Stimulated activated CD4-positive, alpha-beta T cell treated with anti-CD3 and anti-CD28 coated beads, Interleukin-4, amount 100 ng/mL, for 4 hours (primary cell): Measurements from ENCODE around the gene EVI5.
A peak's percentile ranks its signal among the peaks of the same experiment; 100 is the strongest.

Experiments
- DNase-seq, 2 experiments: peaks; one replicate each; pipeline ENCODE4 v3.0.0-alpha.2; 2020

The EVI5 gene

DNA sequence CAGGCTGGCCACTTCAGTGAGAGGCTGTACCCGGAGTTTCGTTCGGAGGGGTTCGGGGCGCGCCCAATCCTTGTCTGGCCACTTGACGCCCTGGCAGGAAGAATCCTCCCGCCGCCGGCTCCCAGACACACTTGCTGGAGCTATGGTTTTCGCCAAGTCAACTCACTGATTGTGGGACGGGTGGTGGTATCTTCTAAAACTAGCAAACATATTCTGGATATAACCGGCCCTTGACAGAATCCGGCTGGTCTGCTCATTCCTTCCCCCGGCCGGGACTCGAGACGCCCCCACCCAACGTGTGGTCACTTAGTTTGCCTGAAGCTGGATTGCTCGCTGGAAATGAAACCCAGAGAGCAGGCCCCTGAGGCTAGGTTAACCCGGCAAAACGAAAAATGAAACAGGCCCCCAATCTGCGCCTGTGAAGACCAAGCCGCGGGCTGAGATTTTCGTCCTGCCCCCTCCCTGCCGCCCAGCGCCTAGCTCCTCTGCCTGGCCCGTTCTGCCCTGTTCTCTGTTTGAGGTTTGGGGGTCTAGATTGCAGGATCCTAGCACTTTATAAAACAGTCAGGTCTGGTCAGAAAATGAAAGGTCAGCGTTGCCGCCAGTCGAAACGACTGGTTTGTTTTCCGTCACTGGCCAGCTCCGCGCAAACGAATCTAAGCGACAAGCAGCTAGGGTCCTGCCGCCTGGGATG, 302.8 kb downstream of the EVI5 start:
- DNase-seq: no peak

DNA sequence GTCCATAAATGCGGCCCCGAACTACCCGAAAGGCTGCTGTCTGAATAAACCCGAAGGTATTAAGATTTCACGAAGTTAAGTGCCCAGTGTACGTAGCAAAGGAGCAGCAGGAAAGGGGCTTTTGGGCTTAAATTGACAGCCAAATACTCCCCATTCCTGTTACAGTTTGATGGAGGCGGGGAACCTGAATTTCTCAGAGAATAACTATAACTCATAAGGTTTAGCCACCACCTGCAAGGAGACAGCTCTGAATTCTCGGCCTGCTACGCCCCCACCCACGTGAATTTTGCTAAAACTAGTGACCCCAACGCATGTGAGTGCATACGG, 303.3 kb downstream of the EVI5 start:
- no peak for DNase-seq

DNA sequence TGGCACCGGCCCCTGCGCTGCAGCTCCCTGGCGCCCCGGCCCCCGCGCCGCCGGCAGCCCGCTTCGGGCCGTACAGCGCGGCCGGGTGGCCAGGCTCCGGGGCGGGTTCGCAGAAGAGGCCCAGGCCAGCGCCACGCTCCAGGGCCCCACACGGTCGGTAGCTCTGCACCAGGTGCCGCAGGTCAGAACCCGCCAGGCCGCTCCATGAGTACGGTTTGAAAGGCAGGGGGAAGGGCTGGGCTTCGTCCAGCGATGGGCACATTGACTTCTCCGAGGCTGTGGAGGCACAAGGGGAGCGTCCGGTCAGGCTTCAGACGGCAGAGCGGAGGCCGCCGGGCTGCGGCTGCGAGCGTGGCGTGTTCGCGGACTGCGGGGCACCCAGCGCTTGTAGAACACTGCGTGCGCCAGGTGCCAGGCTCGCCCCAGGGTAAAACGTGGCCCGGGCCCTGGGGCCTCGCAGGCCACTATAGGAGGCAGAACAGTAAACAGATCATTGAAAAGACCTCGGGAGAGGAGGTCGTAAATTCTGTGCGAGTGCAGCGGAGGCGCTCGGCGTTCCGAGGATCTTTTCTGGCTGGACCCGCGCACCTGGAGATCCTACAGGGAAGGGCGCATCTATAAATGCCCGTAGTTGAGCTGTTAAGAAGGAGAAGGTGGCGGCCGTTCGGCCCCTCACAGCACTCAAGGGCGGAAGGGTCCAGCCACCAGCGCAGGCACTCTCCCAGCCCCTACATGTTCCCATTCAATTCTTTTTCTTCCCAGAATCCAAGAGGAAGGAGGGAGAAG, 303.9 kb downstream of the EVI5 start:
- DNase-seq: no peak

DNA sequence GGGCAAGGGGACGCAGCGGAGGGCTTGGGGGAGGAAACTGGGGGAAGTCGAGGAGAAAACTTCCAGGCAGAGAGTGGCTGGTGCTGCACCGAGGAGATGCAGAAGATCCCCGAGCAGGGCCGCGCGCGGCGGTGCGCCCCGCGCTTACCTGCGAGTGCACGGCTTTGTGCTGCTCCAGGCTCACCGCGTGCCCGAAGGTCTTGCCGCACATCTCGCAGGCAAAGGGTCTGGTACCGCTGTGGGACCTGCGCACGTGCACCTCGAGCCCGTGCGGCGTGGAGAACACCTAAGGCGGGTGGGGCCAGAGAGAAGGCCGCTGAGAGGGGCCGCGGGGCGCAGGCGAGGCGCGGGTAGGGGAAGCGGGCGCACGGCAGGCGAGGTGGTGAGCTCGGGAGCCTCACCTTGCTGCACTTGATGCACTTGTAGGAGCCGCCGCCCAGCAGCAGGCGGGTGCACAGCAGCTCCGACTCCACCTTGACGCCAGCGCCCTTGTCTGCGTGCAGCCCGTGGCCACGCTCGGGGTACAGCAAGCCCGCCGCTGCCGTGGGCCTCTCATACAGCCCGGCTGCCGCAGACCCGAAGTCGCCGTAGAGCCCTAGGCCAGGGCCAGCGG, 304.6 kb downstream of the EVI5 start:
- no peak for DNase-seq

DNA sequence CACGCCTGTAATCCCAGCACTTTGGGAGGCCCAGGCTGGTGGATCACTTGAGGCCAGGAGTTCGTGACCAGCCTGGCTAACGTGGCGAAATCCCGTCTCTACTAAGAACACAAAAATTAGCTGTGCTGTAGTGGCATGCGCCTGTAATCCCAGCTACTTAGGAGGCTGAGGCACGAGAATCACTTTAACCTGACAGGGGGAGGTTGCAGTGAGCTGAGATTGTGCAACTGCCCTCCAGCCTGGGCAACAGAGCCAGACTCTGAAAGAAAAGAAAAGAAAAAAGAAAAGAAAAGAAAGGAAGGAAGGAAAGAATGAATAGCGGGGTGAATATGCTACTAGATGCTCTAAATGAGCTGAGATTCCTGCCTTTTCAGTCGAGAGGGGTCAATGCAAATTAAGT, 305.3 kb downstream of the EVI5 start:
- DNase-seq: no peak

DNA sequence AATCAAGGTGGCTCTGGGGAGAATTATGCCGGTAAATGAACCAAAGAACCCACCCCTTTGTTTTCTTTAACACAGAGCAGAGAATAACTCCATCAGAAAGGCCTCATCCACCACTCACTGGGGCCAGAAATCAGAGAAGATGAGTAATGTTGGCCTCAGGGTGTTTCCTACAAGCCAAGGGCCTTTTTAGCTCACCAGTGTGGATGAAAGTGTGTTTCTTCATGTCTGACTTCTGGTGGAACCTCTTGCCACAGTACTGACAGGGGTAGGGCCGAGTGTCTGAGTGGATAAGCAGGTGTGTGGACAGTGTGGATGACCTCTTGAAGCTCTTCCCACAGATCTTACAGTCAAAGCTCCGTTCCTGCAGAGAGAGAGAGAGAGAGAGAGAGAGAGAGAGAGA, 306.5 kb downstream of the EVI5 start:
- no peak for DNase-seq

DNA sequence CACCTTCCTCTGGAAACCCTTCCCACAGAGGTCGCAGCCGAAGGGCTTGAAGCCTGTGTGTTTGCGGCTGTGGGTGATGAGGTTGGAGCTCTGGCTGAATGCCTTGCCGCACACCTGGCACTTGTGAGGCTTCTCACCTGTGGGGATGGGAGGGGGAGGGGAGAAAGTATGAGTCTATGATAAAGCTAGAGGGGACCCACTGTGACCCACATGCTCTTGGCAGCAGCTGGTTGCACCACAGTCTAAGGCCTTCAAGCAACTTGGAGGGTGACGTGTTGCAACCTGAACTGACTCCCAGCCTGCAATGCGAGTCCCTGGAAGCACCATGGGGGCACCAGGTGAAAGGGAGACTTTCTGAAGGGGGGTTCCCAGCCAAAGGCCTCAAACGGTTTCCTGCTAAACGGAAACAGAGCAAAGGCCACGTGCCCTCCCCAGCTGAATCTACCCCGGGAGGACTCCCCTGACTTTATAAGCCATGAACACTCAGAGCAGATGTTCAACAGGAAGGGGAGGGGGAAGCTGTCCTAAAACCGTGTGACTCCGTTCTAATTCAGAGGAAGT, 308.8 kb downstream of the EVI5 start:
- DNase-seq: peak; percentile 30 to 66

DNA sequence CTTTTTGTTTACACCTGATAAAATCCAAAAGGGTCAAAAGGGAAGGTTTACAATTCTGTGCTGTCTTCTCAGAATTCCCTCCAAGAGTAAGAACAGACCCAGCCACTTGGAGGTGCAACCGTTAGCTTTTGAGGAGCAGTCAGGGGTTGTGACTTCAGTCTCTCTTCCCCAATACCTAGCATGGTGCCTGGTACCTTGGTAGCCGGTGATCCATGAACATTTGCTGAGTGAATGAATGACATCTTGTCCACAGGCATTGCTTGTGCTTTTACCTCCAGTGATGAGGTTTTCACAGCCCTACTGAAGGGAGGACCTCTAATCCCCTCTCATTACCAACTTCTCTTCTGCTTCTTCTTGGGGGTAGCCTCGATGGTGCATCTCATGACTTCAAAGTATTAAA, 309.9 kb downstream of the EVI5 start:
- no peak for DNase-seq

DNA sequence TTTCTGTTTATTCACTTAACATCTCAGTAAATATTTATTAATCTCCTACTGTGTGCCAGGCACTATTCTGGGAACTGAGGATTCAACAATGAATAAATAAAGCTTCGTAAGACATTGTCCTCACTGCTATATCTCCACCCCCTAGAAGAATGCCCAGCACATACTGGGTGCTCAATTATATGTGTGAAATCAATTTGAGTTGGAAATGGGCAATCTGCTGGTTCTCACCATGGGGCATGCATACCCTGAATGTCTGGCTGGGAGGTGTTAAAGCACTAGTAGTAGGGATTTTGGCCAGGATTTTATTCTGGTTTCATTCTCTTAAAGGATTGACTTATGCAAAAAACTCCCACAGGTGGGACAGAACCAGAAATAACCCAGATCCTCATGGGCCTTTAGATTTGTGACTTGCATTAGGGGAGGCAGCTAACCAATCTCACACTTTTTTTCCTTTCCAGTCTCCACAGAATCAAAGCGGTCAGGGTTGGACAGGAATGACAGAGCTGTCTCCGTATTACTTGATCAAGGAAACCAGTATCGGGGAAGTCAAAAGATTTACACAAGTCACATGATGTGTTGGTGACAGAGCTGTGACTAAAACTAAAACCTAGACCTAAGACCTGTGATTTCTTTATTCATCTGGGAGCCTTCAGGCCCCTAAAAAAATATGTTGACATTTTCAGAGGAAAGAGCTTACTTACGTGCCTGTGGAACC, 311.0 kb downstream of the EVI5 start:
- no peak for DNase-seq

DNA sequence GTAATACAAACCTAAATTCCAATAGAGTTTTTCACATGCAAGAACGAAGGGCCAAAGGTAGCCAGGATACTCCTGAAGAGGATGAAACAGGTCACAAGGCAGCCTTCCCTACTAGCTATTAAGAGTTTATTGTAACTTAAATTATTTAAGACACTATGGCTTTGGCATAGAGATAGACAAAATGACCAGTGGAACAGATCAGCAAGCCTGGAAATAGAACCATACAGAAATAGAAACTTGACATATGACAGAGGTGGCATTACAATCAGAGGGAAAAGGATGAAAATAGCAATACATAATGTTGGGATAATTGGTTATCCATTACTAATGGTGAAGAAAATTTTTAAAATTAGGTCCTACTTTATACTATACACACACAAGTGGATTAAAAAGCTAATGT, 314.7 kb downstream of the EVI5 start:
- DNase-seq: no peak

DNA sequence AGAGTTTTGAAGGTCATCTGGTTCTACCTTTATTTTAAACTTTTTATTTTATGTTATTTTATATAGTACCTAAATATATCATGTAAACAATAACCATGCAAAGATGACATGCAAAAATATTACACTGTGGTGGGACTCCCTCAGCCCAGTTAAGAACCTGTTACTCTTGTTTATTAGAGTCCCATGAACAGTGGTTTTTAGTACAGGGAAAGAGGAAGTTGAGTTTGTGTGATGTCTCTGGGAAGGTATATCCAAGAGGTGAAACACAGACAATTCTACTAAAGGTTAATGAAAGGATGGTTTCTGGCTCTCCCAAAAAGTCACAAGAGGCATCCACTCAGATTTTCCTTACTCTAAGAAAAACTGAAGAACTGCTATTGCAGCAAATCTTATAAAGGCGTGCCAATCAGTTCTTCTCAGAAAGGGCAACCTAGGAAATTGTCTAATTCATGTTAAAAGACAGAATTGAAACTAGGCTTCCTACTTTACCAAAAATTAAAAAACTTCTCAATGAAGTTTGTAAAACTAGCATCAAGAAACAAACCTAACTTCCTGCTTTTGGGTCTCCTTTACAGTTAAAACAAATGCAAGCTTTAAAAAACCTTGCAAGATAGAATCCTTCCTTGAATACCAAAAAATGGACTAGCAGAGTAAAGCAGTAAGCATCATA, 318.1 kb downstream of the EVI5 start:
- DNase-seq: no peak

DNA sequence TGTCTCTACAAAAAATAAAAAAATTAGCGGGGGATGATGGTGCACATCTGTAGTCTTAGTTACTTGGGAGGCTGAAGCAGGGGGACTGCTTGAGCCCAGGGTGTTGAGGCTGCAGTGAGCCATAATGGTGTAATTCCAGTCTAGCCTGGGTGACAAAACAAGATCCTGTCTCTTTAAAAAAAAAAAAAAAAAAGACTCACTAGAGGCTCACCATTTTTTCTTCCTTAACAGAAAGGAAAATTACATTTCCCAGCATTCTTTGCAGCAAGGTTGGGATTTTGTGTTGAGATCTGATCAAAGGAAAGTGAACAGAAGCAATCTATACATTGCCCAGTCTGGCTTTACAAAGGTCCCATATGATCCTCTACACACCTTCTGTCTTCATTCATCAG, 319.7 kb downstream of the EVI5 start:
- no peak for DNase-seq

DNA sequence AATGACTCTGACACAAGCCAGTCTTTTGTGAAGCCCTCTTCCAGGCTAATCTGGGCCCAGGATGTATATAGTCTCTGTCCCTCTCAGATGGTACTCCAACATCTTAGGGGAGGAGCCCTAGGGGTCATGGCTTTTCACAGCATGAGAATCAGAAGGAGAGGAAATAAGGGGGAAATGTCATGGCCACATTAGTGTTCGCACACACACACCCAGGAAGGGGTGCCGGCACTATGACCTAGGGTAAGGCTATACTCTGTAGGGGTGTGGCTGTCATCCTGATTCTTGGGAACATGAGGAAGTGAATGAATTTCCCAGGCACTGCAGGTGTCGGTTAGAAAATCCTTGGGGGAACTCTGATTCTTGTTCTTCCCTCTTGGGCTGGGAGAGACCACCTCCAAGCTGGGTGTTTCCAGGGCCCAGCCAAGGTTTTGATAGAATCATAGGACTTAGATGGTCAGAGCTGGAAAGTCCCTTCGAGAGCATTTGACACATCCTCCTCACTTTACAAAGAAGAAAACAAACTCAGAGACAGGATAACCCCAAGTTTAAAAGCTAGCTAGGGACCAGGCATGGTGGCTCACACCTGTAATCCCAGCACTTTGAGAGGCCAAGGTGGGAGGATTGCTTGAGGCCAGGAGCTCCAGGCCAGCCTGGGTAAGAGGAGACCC, 320.2 kb downstream of the EVI5 start:
- DNase-seq: no peak

DNA sequence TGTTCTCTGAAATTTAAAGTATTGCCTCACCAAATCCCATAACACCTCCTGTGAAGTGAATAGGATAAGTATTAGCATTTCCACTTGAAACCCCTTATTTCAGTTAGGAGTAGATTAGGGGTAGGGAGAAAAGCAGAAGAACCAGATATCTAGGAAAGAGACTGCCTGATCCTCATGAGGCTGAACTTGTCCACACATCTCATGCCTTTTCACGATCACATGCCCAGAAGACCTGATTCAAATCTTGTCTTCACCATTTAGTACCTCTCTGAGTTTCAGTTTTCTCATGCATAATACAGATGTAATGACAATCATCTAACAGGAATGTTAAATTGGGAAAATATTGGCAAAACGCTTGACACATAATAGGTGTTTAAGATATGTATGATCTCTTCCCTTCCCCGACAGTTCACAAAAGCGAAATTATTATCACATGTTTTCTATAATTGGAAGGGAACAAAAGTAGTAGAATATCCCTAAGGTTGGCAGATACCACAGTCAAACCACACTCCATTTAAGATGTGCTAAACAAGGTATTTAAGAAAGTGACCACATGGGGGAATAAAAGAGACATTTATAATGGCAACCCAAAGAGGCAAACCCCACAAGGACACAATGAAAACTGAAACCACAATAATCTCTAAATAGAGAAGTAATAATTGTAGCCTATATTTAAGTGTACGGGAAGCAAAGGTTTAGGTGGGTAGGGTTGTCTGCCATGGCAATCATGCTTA, 323.4 kb downstream of the EVI5 start:
- no peak for DNase-seq

DNA sequence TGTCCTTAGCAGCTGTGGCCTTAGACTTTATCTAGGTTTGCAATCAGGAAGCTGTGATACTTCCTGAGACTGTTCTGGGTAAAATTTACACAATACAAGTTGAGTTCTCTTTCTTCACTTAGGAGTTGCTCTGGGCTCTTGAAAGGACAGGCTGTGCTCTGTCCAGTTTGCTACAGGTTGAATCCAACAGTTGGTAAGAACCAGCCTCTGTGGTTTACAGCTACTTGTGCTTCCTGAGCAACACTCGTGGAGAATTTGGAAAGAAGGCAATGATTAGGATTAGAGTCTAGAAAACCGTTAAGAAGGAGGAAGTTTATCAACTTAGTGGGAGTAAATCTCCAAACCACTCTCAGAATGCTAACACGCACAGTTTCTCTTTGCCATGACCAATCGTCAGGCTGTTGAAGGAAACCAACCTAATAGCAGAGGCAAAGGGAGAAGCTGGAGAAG, 325.0 kb downstream of the EVI5 start:
- no peak for DNase-seq
